Measurements from ENCODE around the gene RNGTT. TPM values are rescaled to one million over a fixed set of nuclear protein-coding genes. Genes with fewer than 3 reads are reported as not detected.

The RNGTT gene
- total RNA-seq, 6 donors from 2014 or later = 8.9 to 22.4 (median 12.5) TPM

GRCh38 chr6:88616380-88616779 is 347.0 kb downstream of the RNGTT start:
- H3K4me3 ChIP-seq = no peak overlapping the region
- DNase-seq (no peak), ATAC-seq (ENCODE audit: low FRiP score in 2 of 2) (no peak)
- peaks cover 0 to 7% (median 2%) of the 10 kb centered on the region in 4 donors for H3K36me3 ChIP-seq
- no peaks in the 10 kb centered on the region for H3K9me3 ChIP-seq
- TF ChIP-seq, protein P1, sequence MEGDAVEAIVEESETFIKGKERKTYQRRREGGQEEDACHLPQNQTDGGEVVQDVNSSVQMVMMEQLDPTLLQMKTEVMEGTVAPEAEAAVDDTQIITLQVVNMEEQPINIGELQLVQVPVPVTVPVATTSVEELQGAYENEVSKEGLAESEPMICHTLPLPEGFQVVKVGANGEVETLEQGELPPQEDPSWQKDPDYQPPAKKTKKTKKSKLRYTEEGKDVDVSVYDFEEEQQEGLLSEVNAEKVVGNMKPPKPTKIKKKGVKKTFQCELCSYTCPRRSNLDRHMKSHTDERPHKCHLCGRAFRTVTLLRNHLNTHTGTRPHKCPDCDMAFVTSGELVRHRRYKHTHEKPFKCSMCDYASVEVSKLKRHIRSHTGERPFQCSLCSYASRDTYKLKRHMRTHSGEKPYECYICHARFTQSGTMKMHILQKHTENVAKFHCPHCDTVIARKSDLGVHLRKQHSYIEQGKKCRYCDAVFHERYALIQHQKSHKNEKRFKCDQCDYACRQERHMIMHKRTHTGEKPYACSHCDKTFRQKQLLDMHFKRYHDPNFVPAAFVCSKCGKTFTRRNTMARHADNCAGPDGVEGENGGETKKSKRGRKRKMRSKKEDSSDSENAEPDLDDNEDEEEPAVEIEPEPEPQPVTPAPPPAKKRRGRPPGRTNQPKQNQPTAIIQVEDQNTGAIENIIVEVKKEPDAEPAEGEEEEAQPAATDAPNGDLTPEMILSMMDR (IDR thresholded peaks at IDR 0.05) = no peak
- TF ChIP-seq POLR2A (IDR thresholded peaks at IDR 0.05) (no peak), EP300 (IDR thresholded peaks at IDR 0.05) (no peak), POLR2AphosphoS5 (IDR thresholded peaks at IDR 0.05) (no peak)
- no peaks in the 10 kb centered on the region for H3K4me1 ChIP-seq
- no peak overlapping the region for H3K27ac ChIP-seq
- WGBS, 2 donors = 85 to 89% methylated on average over 1 of the region's 1 CpG
- no peaks in the 10 kb centered on the region for H3K27me3 ChIP-seq

GRCh38 chr6:88614316-88614877 is 349.0 kb downstream of the RNGTT start:
- Histone ChIP-seq H3K36me3 (peaks cover 0 to 7% (median 2%) of the 10 kb centered on the region in 4 donors), H3K27ac (no peak overlapping the region), H3K4me3 (no peak overlapping the region), H3K27me3 (no peaks in the 10 kb centered on the region), H3K9me3 (no peaks in the 10 kb centered on the region), H3K4me1 (no peaks in the 10 kb centered on the region)
- ATAC-seq (ENCODE audit: low FRiP score in 2 of 2) (no peak), DNase-seq (no peak)
- 96 to 97% methylated on average over 3 of the region's 3 CpGs for WGBS, 2 donors
- TF ChIP-seq EP300 (IDR thresholded peaks at IDR 0.05) = no peak
- TF ChIP-seq POLR2A (IDR thresholded peaks at IDR 0.05) = no peak
- TF ChIP-seq POLR2AphosphoS5 (IDR thresholded peaks at IDR 0.05) = no peak
- TF ChIP-seq, protein P1 (IDR thresholded peaks at IDR 0.05) = no peak

DNA sequence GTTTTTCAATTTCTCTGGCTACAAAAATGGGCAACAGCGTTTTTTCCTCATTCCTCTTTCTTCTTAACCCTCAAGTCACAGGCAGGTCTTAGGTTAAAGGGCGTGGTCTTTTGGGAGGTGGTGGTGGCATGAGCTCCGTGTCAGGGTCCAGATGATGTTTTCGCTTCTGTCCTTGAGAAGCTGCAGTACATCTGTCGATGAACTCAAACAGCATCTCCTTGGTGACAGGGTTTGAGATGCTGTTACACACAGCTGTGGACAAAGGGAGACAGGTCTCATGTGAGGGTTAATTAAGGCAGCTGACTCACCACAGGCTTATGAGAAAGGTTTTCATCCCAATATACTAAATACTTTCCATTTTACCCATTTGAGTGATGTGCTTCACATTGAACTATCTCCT is 350.8 kb downstream of the RNGTT start:
- ATAC-seq (ENCODE audit: low FRiP score in 2 of 2) = no peak
- Histone ChIP-seq H3K36me3 (peaks cover 0 to 7% (median 2%) of the 10 kb centered on the region in 4 donors), H3K4me1 (no peaks in the 10 kb centered on the region), H3K27me3 (no peaks in the 10 kb centered on the region), H3K4me3 (no peak overlapping the region), H3K27ac (no peak overlapping the region), H3K9me3 (no peaks in the 10 kb centered on the region)
- 91 to 92% methylated on average over 5 of the region's 5 CpGs for WGBS, 2 donors
- no peak for DNase-seq
- TF ChIP-seq EP300 (IDR thresholded peaks at IDR 0.05) (no peak), POLR2A (IDR thresholded peaks at IDR 0.05) (no peak), POLR2AphosphoS5 (IDR thresholded peaks at IDR 0.05) (no peak)
- TF ChIP-seq, protein P1 (IDR thresholded peaks at IDR 0.05) = no peak

DNA sequence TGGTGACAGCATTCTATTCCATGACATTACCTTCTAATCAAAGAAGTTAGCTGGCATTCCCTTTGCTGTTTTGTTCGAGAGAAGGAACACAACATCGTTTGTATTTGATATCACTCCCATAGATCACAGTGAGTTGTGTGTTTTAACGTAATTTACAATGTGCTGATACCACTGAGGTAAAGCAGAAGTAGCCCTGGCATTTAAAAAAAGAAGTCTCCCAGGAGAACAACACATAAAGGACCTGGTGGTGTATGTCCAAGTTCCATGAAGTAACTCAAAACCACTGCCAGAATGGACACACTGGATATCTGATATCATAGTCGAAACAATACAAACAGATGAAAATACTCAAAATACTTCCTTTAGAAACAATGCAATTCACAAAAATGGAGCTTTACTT is 351.7 kb downstream of the RNGTT start:
- ATAC-seq (ENCODE audit: low FRiP score in 2 of 2) (no peak), DNase-seq (no peak)
- Histone ChIP-seq H3K4me1 (no peaks in the 10 kb centered on the region), H3K27me3 (no peaks in the 10 kb centered on the region), H3K9me3 (no peaks in the 10 kb centered on the region), H3K4me3 (no peak overlapping the region), H3K36me3 (peaks cover 0 to 7% (median 2%) of the 10 kb centered on the region in 4 donors), H3K27ac (no peak overlapping the region)
- 81 to 88% methylated on average over 4 of the region's 4 CpGs for whole genome bisulfite sequencing, 2 donors
- TF ChIP-seq POLR2AphosphoS5 (IDR thresholded peaks at IDR 0.05) = no peak
- TF ChIP-seq, protein P1 (IDR thresholded peaks at IDR 0.05) = no peak

GRCh38 chr6:88609983-88610382 is 353.4 kb downstream of the RNGTT start:
- ATAC-seq (ENCODE audit: low FRiP score in 2 of 2) (no peak), DNase-seq (no peak)
- Histone ChIP-seq H3K4me3 (no peak overlapping the region), H3K27ac (no peak overlapping the region), H3K4me1 (no peaks in the 10 kb centered on the region), H3K36me3 (peaks cover 0 to 7% (median 2%) of the 10 kb centered on the region in 4 donors), H3K9me3 (no peaks in the 10 kb centered on the region), H3K27me3 (no peaks in the 10 kb centered on the region)
- 94 to 96% methylated on average over 3 of the region's 3 CpGs for WGBS, 2 donors
- TF ChIP-seq POLR2A (IDR thresholded peaks at IDR 0.05) = no peak
- no peak for TF ChIP-seq EP300 (IDR thresholded peaks at IDR 0.05)
- no peak for TF ChIP-seq POLR2AphosphoS5 (IDR thresholded peaks at IDR 0.05)
- TF ChIP-seq, protein P1 (IDR thresholded peaks at IDR 0.05) = no peak

All from upper lobe of left lung (tissue), 6 donors.